ENCODE results near the gene POR. TPM values are rescaled to one million over a fixed set of nuclear protein-coding genes. Genes with fewer than 3 reads are reported as not detected.

Gene POR
- total RNA-seq, 2 experiments from 2014 or later = 24.9 to 33.8 TPM

DNA sequence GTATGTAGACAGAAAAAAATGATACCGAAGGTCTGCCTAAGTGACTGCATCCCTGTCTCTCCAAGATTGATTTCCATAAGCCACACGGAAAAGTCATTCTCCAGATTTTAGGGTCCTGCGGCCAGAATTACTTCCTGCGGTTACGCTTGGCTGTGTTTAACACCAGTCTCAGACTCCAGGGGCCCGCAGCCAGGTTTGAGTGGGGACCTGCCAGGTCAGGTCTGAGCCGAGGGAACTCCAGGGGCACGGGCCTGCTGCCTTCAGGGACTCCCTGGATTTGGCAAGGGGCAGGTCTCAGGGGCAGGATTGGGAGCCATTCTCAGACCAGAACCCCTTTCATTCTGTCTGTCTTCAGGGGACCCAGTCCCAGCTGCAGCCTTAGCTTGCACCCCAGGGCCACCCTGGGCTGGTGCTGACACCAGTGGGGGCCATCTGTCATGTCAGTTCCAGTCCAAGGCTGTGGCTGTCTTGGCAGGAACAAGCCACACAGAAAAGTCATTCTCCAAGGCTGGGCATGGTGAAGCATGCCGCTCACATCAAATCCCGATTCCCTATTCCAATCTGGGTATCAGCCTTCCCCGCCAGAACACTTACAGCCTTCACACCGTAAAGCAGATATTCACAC is 40.5 kb downstream of the POR start:
- DNase-seq (no peak), ATAC-seq (no peak)
- intact Hi-C loops (cut with DNase I, micrococcal nuclease) = no loop called here
- CTCF ChIA-PET = no interaction called here
- Mint-ChIP-seq H3K4me1 (no peaks in the 10 kb centered on the region), H3K27me3 (no peaks in the 10 kb centered on the region), H3K36me3 (ENCODE audit: low read depth) (peaks cover 6% of the 10 kb centered on the region), H3K9me3 (ENCODE audit: low read depth) (no peaks in the 10 kb centered on the region), H3K27ac (no peak overlapping the region), H3K4me3 (no peak overlapping the region)
- POLR2A ChIA-PET = interaction anchor here (0.6 kb wide), 1 partner anchor 554 kb away, joined by 3 read pairs; no protein-coding TSS in a partner anchor

DNA sequence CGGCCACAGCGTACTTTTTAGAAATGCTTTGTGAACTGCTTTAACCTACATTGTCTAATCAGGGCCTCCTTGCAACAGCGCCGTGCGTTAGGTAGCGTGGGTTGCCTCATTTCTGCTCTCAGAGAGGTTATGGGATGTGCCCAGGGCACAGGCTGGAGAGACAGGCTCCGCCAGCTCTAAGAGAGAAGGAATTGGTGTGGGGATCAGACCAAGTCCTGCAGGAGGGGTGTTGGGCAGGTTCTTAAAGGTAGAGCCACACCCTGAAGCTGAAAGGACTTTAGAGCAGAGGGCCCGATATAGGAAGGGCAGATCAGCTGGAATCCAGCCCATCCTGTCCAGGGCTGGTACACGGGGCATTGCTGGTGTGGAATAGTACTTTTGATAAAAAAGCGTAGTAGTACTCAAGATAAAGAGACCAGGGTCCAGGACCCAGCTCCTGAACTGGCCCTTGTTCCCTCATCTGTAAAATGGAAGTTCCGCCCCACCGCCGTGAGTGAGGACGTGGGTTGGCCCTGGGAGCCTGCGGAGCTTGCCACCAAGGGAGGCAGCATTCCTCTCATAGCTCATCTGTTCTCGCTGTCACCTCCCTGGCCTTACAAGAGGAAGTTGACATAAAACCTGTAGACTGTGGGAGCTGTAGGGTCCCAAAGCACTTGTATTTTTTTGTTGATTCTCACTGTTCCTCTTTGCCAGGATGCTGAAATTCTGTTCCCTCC is 42.2 kb downstream of the POR start:
- H3K27me3 Mint-ChIP-seq = no peaks in the 10 kb centered on the region
- intact Hi-C loops (cut with DNase I, micrococcal nuclease) = no loop called here
- ChIA-PET CTCF (interaction anchor here (0.5 kb wide), 1 partner anchor 234 kb away, joined by 3 read pairs; no protein-coding TSS in a partner anchor), POLR2A (no interaction called here)
- H3K27ac Mint-ChIP-seq = no peak overlapping the region
- ATAC-seq = no peak
- no peaks in the 10 kb centered on the region for H3K4me1 Mint-ChIP-seq
- H3K36me3 Mint-ChIP-seq (ENCODE audit: low read depth) = peaks cover 6% of the 10 kb centered on the region
- H3K4me3 Mint-ChIP-seq = no peak overlapping the region
- DNase-seq = no peak
- H3K9me3 Mint-ChIP-seq (ENCODE audit: low read depth) = no peaks in the 10 kb centered on the region

GRCh38 chr7:75958802-75959543 is 44.0 kb downstream of the POR start:
- Mint-ChIP-seq H3K27me3 (no peaks in the 10 kb centered on the region), H3K27ac (no peak overlapping the region), H3K9me3 (ENCODE audit: low read depth) (no peaks in the 10 kb centered on the region), H3K36me3 (ENCODE audit: low read depth) (peaks cover 7% of the 10 kb centered on the region), H3K4me1 (no peaks in the 10 kb centered on the region), H3K4me3 (no peak overlapping the region)
- ATAC-seq (no peak), DNase-seq (no peak)
- ChIA-PET POLR2A (no interaction called here), CTCF (no interaction called here)
- intact Hi-C loops (cut with DNase I, micrococcal nuclease) = no loop called here

- H3K4me3 Mint-ChIP-seq = no peak overlapping the region
- ATAC-seq = no peak
- H3K4me1 Mint-ChIP-seq = no peaks in the 10 kb centered on the region
- H3K9me3 Mint-ChIP-seq (ENCODE audit: low read depth) = no peaks in the 10 kb centered on the region
- no peak for DNase-seq
- intact Hi-C loops (cut with DNase I, micrococcal nuclease) = no loop called here
- no peak overlapping the region for H3K27ac Mint-ChIP-seq
- CTCF ChIA-PET = no interaction called here
- POLR2A ChIA-PET = no interaction called here
- peaks cover 5% of the 10 kb centered on the region for H3K36me3 Mint-ChIP-seq (ENCODE audit: low read depth)
- no peaks in the 10 kb centered on the region for H3K27me3 Mint-ChIP-seq
Observed at GRCh38 chr7:75960372-75960771, 45.4 kb downstream of the POR start.

- intact Hi-C loops (cut with DNase I, micrococcal nuclease) = no loop called here
- ChIA-PET POLR2A (no interaction called here), CTCF (interaction anchor here (0.6 to 0.9 kb wide), 2 partner anchors 23 to 59 kb away, joined by 3 read pairs; no protein-coding TSS in a partner anchor)
- Mint-ChIP-seq H3K4me3 (no peak overlapping the region), H3K36me3 (ENCODE audit: low read depth) (peaks cover 5% of the 10 kb centered on the region), H3K4me1 (no peaks in the 10 kb centered on the region), H3K9me3 (ENCODE audit: low read depth) (no peaks in the 10 kb centered on the region), H3K27ac (no peak overlapping the region), H3K27me3 (no peaks in the 10 kb centered on the region)
- ATAC-seq = no peak
- DNase-seq = no peak
Observed at GRCh38 chr7:75961218-75961617, 46.3 kb downstream of the POR start.

DNA sequence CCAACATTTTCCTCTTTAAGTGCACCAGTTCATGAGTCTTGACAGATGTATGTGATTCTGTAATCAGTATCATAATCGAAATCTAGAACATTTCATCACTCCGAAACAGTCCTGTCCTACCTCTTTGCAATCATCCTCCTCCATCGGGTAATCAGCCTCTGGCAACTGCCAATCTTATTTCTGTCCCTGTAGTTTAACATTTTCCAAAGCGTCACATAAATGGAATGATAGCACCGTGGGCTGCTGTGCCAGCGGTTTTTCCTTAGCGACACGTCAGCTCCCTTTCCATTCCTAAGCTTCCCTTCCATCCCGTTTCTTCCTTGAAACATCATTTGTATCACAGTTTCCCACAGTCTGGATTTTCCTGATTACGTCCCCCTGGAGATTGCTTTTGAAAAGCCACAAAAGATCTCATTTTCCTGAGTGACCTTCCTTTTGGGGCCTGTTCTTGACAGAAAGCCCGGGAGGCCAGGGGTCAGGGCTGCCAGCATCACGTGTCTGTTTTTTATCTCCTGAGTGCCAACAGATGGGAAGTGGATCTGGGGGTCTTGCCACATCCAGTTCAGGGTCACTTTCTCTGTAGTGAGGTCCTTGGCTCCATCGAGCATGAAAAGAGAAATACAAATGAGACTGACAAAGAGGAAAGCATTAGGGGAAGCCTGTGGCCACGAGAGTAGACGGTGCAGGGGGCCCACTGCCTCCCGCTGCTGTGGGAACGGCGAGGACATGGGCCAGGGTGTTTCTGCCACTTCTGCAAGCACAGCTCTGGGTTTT is 47.8 kb downstream of the POR start:
- no peaks in the 10 kb centered on the region for H3K9me3 Mint-ChIP-seq (ENCODE audit: low read depth)
- ChIA-PET POLR2A (no interaction called here), CTCF (no interaction called here)
- no peak overlapping the region for H3K27ac Mint-ChIP-seq
- H3K36me3 Mint-ChIP-seq (ENCODE audit: low read depth) = peaks cover 5% of the 10 kb centered on the region
- H3K4me1 Mint-ChIP-seq = no peaks in the 10 kb centered on the region
- no peak overlapping the region for H3K4me3 Mint-ChIP-seq
- intact Hi-C loops (cut with DNase I, micrococcal nuclease) = no loop called here
- no peak for ATAC-seq
- DNase-seq = no peak
- H3K27me3 Mint-ChIP-seq = no peaks in the 10 kb centered on the region

DNA sequence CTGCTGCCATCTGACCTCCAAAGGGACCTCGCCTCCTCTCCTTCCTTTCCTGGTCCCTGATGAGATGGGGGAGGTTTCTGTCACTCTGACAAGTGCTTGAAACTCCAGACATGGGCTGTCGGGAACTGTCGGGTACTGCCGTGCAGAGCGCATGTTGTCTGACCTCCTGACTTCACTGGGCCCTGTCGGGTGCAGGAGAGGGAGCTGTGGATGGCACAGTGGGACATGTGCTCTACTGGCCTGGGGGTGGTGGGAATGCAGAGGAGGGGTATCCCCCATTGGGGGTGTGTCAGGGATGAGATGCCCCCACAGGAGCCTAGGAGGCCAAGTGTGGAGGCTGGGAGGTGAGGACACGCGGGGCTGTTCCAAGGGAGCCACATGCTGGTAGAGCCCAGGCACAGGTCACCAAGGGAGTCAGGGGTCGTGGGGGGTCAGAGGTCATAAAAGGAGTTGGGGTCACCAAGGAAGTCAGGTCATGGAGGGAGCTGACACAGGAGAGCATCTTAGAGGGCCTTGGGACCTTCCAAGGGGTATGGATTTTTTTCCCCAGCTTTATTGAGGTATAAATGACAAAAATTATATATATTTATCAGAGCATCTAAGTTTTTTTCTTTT is 48.5 kb downstream of the POR start:
- Mint-ChIP-seq H3K36me3 (ENCODE audit: low read depth) (peaks cover 5% of the 10 kb centered on the region), H3K4me1 (no peaks in the 10 kb centered on the region), H3K9me3 (ENCODE audit: low read depth) (no peaks in the 10 kb centered on the region), H3K27ac (no peak overlapping the region), H3K4me3 (no peak overlapping the region), H3K27me3 (no peaks in the 10 kb centered on the region)
- ChIA-PET CTCF (interaction anchor here (0.7 kb wide), 1 partner anchor 13 kb away, joined by 4 read pairs; no protein-coding TSS in a partner anchor), POLR2A (no interaction called here)
- intact Hi-C loops (cut with DNase I, micrococcal nuclease) = no loop called here
- ATAC-seq (no peak), DNase-seq (no peak)

DNA sequence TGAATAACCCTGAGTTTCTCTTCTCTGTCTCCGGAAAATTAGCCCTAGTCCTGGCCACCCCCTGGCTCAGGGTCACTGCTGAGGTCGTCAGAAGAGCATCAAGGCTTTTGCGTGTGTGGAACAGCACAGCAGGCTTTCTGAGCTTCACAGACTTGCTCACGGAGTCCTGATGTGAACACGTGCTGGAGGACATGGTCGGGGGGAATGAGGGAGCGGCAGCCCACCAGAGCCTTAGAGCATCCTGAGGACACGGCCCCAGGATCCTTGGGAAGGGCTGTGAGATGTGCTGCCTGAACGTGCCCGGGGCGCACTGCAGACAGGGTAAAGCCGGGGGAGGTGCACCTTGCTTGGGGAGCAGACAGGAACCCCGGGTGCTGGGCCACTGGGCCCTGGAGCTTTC is 50.7 kb downstream of the POR start:
- Mint-ChIP-seq H3K36me3 (ENCODE audit: low read depth) (peaks cover 2% of the 10 kb centered on the region), H3K4me3 (no peak overlapping the region), H3K9me3 (ENCODE audit: low read depth) (no peaks in the 10 kb centered on the region), H3K27ac (no peak overlapping the region), H3K4me1 (no peaks in the 10 kb centered on the region), H3K27me3 (no peaks in the 10 kb centered on the region)
- no peak for ATAC-seq
- intact Hi-C loops (cut with DNase I, micrococcal nuclease) = no loop called here
- CTCF ChIA-PET = interaction anchor here (0.6 kb wide), 1 partner anchor 212 kb away, joined by 3 read pairs; no protein-coding TSS in a partner anchor
- POLR2A ChIA-PET = no interaction called here
- DNase-seq = no peak

GRCh38 chr7:75966190-75966961 is 51.4 kb downstream of the POR start:
- no peaks in the 10 kb centered on the region for H3K27me3 Mint-ChIP-seq
- peaks cover 2% of the 10 kb centered on the region for H3K36me3 Mint-ChIP-seq (ENCODE audit: low read depth)
- H3K4me3 Mint-ChIP-seq = no peak overlapping the region
- H3K9me3 Mint-ChIP-seq (ENCODE audit: low read depth) = no peaks in the 10 kb centered on the region
- DNase-seq (no peak), ATAC-seq (no peak)
- POLR2A ChIA-PET = no interaction called here
- CTCF ChIA-PET = interaction anchor here (0.6 kb wide), 1 partner anchor 213 kb away, joined by 3 read pairs; no protein-coding TSS in a partner anchor
- H3K27ac Mint-ChIP-seq = no peak overlapping the region
- intact Hi-C loops (cut with DNase I, micrococcal nuclease) = no loop called here
- no peaks in the 10 kb centered on the region for H3K4me1 Mint-ChIP-seq

DNA sequence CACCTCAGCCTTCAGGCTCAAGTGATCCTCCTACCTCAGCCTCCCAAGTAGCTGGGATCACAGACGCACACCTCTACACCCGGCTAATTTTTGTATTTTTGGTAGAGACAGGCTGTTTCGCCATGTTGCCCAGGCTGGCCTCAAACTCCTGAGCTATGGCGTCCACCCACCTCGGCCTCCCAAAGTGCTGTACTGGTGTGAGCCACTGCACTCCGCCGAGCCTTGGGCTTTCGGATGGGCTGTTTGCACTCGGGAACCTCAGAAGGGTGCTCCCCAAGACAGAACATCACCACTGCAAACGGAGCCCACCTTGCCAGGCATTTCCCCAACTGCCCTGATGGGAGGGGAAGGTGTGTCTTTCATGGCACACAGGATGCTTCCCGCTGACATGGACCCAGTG is 52.1 kb downstream of the POR start:
- H3K4me1 Mint-ChIP-seq = no peaks in the 10 kb centered on the region
- no peaks in the 10 kb centered on the region for H3K9me3 Mint-ChIP-seq (ENCODE audit: low read depth)
- ATAC-seq (no peak), DNase-seq (no peak)
- no peak overlapping the region for H3K4me3 Mint-ChIP-seq
- H3K36me3 Mint-ChIP-seq (ENCODE audit: low read depth) = peaks cover 3% of the 10 kb centered on the region
- intact Hi-C loops (cut with DNase I, micrococcal nuclease) = no loop called here
- no peaks in the 10 kb centered on the region for H3K27me3 Mint-ChIP-seq
- no peak overlapping the region for H3K27ac Mint-ChIP-seq
- ChIA-PET CTCF (no interaction called here), POLR2A (interaction anchor here (0.6 kb wide), 1 partner anchor 1485 kb away, joined by 7 read pairs; no protein-coding TSS in a partner anchor)
